HEK293 (cell line): Measurements from ENCODE around the gene MCU.

Source experiments
- CTCF ChIA-PET: fragments of 350-600 bp; formaldehyde crosslinking; extraction: SDS; loops from one replicate; lab custom pipeline; 2021; ENCODE audit warnings: antibody characterized with exemption; lab: Yijun Ruan, JAX
- POLR2A ChIA-PET: fragments of 300-600 bp; formaldehyde crosslinking; extraction: SDS; loops from one replicate; lab custom pipeline; 2020; ENCODE audit warnings: antibody characterized with exemption, inconsistent platforms; lab: Yijun Ruan, JAX
- H3K27ac ChIP-seq: fragments of 200-500 bp; sonication (Bioruptor generic); 2 replicates; pipeline ENCODE4 v1.5.1; 2014; ENCODE audit warnings: low read depth, low read length, control low read depth, inconsistent platforms; ENCODE audit errors: extremely low read depth
- H3K36me3 ChIP-seq, 2 experiments: fragments of 200-500 bp in 1 of 2; sonication (Bioruptor generic) in 1 of 2; 1 replicate in 1 of 2; 2 replicates in 1 of 2; pipeline ENCODE4 v1.5.1; 2014 to 2017; ENCODE audit warnings: inconsistent platforms in 2 of 2, low read length in 2 of 2; ENCODE audit not compliant: control insufficient read depth in 2 of 2, insufficient read depth in 1 of 2
- H3K4me1 ChIP-seq: fragments of 200-500 bp; sonication (Bioruptor generic); 2 replicates; pipeline ENCODE4 v1.5.1; 2014; ENCODE audit warnings: mild to moderate bottlenecking, low read length, inconsistent platforms; ENCODE audit not compliant: control insufficient read depth, insufficient read depth
- H3K4me3 ChIP-seq: 2 replicates; pipeline ENCODE4 v1.5.1; 2011; ENCODE audit warnings: low read depth, mild to moderate bottlenecking, control low read depth, low read length, moderate library complexity
- H3K9me3 ChIP-seq: fragments of 200-500 bp; sonication (Bioruptor generic); 2 replicates; pipeline ENCODE4 v1.5.1; 2014; ENCODE audit warnings: low read depth, low read length, inconsistent platforms; ENCODE audit not compliant: control insufficient read depth, insufficient read depth
- GLI2 ChIP-seq: fragments of 450-650 bp; formaldehyde crosslinking; IDR thresholded peaks from 2 replicates; pipeline ENCODE4; 2017; ENCODE audit warnings: missing biosample characterization, missing genetic modification characterization, low read depth, borderline replicate concordance
- IKZF3 ChIP-seq: fragments of 450-650 bp; IDR thresholded peaks from 2 replicates; pipeline ENCODE4 v1.5.0; 2018; ENCODE audit warnings: missing biosample characterization, mild to moderate bottlenecking, missing genetic modification characterization, moderate library complexity
- SALL2 ChIP-seq: fragments of 450-650 bp; formaldehyde crosslinking; IDR thresholded peaks from 2 replicates; pipeline ENCODE4 v1.5.0; 2017; ENCODE audit warnings: missing biosample characterization, mild to moderate bottlenecking, missing genetic modification characterization, borderline replicate concordance
- TRIM28 ChIP-seq: IDR thresholded peaks from 2 replicates; pipeline ENCODE4 v1.6.1; 2011; ENCODE audit warnings: low read length, control low read depth, borderline replicate concordance
- ZBTB21 ChIP-seq: fragments of 450-650 bp; formaldehyde crosslinking; IDR thresholded peaks from 2 replicates; pipeline ENCODE4 v1.5.1; 2017; ENCODE audit warnings: missing biosample characterization, missing genetic modification characterization
- ZNF112 ChIP-seq: fragments of 450-650 bp; formaldehyde crosslinking; IDR thresholded peaks from 2 replicates; pipeline ENCODE4 v1.5.0; 2017; ENCODE audit warnings: missing biosample characterization, missing genetic modification characterization
- ZNF138 ChIP-seq: fragments of 450-650 bp; formaldehyde crosslinking; IDR thresholded peaks from 2 replicates; pipeline ENCODE4 v1.5.1; 2016; ENCODE audit warnings: missing biosample characterization, missing genetic modification characterization, borderline replicate concordance
- ZNF169 ChIP-seq: fragments of 450-650 bp; formaldehyde crosslinking; IDR thresholded peaks from 2 replicates; pipeline ENCODE4 v1.5.1; 2016; ENCODE audit warnings: missing biosample characterization, missing genetic modification characterization
- ZNF184 ChIP-seq: fragments of 450-650 bp; IDR thresholded peaks from 2 replicates; pipeline ENCODE4 v1.5.1; 2018; ENCODE audit warnings: missing biosample characterization, mild to moderate bottlenecking, missing genetic modification characterization
- ZNF19 ChIP-seq: fragments of 450-650 bp; formaldehyde crosslinking; IDR thresholded peaks from 2 replicates; pipeline ENCODE4; 2016; ENCODE audit warnings: missing biosample characterization, missing genetic modification characterization, low read depth
- ZNF2 ChIP-seq: fragments of 450-650 bp; formaldehyde crosslinking; IDR thresholded peaks from 2 replicates; pipeline ENCODE4 v1.5.1; 2016; ENCODE audit warnings: missing biosample characterization, missing genetic modification characterization
- ZNF214 ChIP-seq: fragments of 450-650 bp; formaldehyde crosslinking; IDR thresholded peaks from 2 replicates; pipeline ENCODE4 v1.5.1; 2017; ENCODE audit warnings: missing biosample characterization, mild to moderate bottlenecking, missing genetic modification characterization, borderline replicate concordance
- ZNF239 ChIP-seq: fragments of 450-650 bp; formaldehyde crosslinking; IDR thresholded peaks from 2 replicates; pipeline ENCODE4 v1.5.1; 2016; ENCODE audit warnings: missing biosample characterization, missing genetic modification characterization
- ZNF560 ChIP-seq: fragments of 450-650 bp; formaldehyde crosslinking; IDR thresholded peaks from 2 replicates; pipeline ENCODE4 v1.5.1; 2017; ENCODE audit warnings: missing biosample characterization, missing genetic modification characterization, borderline replicate concordance
- ZNF596 ChIP-seq: fragments of 450-650 bp; IDR thresholded peaks from 2 replicates; pipeline ENCODE4 v1.5.0; 2018; ENCODE audit warnings: missing biosample characterization, mild to moderate bottlenecking, missing genetic modification characterization, moderate library complexity
- ZNF600 ChIP-seq: fragments of 450-650 bp; formaldehyde crosslinking; IDR thresholded peaks from 2 replicates; pipeline ENCODE4 v1.5.1; 2016; ENCODE audit warnings: missing biosample characterization, missing genetic modification characterization
- ZNF626 ChIP-seq: fragments of 450-650 bp; sonication (Bioruptor Pico); formaldehyde crosslinking; IDR thresholded peaks from 2 replicates; pipeline ENCODE4 v1.5.1; 2018; ENCODE audit warnings: missing biosample characterization, missing genetic modification characterization, inconsistent platforms
- ZNF701 ChIP-seq: fragments of 450-650 bp; formaldehyde crosslinking; IDR thresholded peaks from 2 replicates; pipeline ENCODE4 v1.5.1; 2016; ENCODE audit warnings: missing biosample characterization, missing genetic modification characterization
- ZNF747 ChIP-seq: fragments of 450-650 bp; formaldehyde crosslinking; IDR thresholded peaks from 2 replicates; pipeline ENCODE4 v1.5.1; 2016; ENCODE audit warnings: missing biosample characterization, missing genetic modification characterization
- TF ChIP-seq, protein P1 (sequence below): fragments of 450-650 bp; formaldehyde crosslinking; IDR thresholded peaks from 2 replicates; pipeline ENCODE4 v1.5.1; 2016; ENCODE audit warnings: missing biosample characterization, missing genetic modification characterization
- TF ChIP-seq, protein P2 (sequence below): fragments of 450-650 bp; formaldehyde crosslinking; IDR thresholded peaks from 2 replicates; pipeline ENCODE4 v1.5.1; 2016; ENCODE audit warnings: missing biosample characterization, missing genetic modification characterization
- TF ChIP-seq, protein P3 (sequence below): sonication (generic); formaldehyde crosslinking; IDR thresholded peaks from 2 replicates; pipeline ENCODE4 v1.8.1; 2022; ENCODE audit warnings: mild to moderate bottlenecking, moderate library complexity, missing genetic modification reagents
- TF ChIP-seq, protein P4 (sequence below): fragments of 450-650 bp; formaldehyde crosslinking; IDR thresholded peaks from 2 replicates; pipeline ENCODE4 v1.5.1; 2016; ENCODE audit warnings: missing biosample characterization, missing genetic modification characterization
- TF ChIP-seq, protein P5 (sequence below): fragments of 450-650 bp; formaldehyde crosslinking; IDR thresholded peaks from 2 replicates; pipeline ENCODE4 v1.5.1; 2016; ENCODE audit warnings: missing biosample characterization, missing genetic modification characterization
- TF ChIP-seq, protein P6 (sequence below): fragments of 450-650 bp; formaldehyde crosslinking; IDR thresholded peaks from 2 replicates; pipeline ENCODE4 v1.5.1; 2017; ENCODE audit warnings: missing biosample characterization, missing genetic modification characterization
- TF ChIP-seq, protein P7 (sequence below): fragments of 450-650 bp; formaldehyde crosslinking; IDR thresholded peaks from 2 replicates; pipeline ENCODE4 v1.5.1; 2016; ENCODE audit warnings: missing biosample characterization, missing genetic modification characterization

Gene MCU

DNA sequence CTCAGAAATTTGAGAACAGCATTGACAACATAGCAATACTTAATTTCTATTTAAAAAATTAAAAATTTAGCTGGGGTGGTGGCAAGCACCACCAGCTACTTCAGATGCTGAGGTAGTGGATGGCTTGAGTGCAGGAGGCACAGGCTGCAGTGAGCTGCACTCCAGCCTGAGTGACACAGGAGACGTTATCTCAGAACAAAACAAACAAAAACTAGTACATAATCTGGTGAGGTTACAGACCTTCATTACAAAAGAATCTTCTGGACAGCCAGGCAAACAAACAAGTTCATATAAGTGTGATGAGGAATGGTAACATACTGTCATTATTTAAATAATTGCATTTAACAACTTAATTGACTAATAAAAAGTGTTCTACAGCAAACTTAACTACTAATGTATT is 124.6 kb downstream of the MCU start (continued):
- TF ChIP-seq TRIM28 (no peak), ZNF184 (no peak), ZNF701 (no peak), ZNF600 (tag by site-specific recombination) (0 out of 2 replicates have a peak, but pooled peaks have one; percentile 24), ZNF747 (tag by site-specific recombination) (no peak), ZNF626 (no peak)
- TF ChIP-seq, protein P1, sequence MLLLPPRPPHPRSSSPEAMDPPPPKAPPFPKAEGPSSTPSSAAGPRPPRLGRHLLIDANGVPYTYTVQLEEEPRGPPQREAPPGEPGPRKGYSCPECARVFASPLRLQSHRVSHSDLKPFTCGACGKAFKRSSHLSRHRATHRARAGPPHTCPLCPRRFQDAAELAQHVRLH: no peak
- TF ChIP-seq, all 188 proteins: peak for 4

DNA sequence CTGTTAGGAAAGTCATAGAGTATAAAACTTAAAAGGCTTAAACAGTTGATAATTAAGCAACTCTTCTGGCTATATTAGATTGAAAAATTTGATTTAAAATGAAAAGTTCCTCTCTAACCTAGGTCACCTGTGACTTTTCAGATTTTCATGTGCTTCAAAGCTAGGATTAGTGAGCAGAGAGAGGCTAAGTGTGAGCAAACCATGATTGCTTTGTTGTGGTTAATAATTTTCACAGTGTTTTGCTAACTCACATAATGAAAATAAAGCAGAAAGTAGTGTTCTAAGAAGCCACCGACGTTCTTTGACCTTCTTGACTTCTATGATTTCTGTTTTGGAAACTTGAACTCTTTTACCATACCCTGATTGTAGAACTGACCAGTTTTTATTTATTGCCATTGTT is 126.1 kb downstream of the MCU start:
- Histone ChIP-seq H3K9me3 (no peaks in the 10 kb centered on the region), H3K27ac (no peak overlapping the region), H3K4me3 (no peak overlapping the region), H3K4me1 (peaks cover 18% of the 10 kb centered on the region), H3K36me3 (no peaks in the 10 kb centered on the region)
- TF ChIP-seq, protein P2, sequence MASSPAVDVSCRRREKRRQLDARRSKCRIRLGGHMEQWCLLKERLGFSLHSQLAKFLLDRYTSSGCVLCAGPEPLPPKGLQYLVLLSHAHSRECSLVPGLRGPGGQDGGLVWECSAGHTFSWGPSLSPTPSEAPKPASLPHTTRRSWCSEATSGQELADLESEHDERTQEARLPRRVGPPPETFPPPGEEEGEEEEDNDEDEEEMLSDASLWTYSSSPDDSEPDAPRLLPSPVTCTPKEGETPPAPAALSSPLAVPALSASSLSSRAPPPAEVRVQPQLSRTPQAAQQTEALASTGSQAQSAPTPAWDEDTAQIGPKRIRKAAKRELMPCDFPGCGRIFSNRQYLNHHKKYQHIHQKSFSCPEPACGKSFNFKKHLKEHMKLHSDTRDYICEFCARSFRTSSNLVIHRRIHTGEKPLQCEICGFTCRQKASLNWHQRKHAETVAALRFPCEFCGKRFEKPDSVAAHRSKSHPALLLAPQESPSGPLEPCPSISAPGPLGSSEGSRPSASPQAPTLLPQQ: no peak
- TF ChIP-seq ZNF112 (tag by site-specific recombination): no peak
- TF ChIP-seq ZNF596 (tag by site-specific recombination): no peak
- TF ChIP-seq, protein P3, sequence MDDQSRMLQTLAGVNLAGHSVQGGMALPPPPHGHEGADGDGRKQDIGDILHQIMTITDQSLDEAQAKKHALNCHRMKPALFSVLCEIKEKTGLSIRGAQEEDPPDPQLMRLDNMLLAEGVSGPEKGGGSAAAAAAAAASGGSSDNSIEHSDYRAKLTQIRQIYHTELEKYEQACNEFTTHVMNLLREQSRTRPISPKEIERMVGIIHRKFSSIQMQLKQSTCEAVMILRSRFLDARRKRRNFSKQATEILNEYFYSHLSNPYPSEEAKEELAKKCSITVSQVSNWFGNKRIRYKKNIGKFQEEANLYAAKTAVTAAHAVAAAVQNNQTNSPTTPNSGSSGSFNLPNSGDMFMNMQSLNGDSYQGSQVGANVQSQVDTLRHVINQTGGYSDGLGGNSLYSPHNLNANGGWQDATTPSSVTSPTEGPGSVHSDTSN (CRISPR knock-in tag): no peak
- TF ChIP-seq SALL2: no peak
- TF ChIP-seq ZNF19 (tag by site-specific recombination): no peak
- TF ChIP-seq, protein P4, sequence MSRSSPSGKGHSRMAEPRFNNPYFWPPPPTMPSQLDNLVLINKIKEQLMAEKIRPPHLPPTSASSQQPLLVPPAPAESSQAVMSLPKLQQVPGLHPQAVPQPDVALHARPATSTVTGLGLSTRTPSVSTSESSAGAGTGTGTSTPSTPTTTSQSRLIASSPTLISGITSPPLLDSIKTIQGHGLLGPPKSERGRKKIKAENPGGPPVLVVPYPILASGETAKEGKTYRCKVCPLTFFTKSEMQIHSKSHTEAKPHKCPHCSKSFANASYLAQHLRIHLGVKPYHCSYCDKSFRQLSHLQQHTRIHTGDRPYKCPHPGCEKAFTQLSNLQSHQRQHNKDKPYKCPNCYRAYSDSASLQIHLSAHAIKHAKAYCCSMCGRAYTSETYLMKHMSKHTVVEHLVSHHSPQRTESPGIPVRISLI: no peak
- TF ChIP-seq ZNF138 (tag by site-specific recombination): no peak
- TF ChIP-seq ZBTB21 (tag by site-specific recombination): no peak
- TF ChIP-seq GLI2 (tag by site-specific recombination): no peak
- TF ChIP-seq, protein P5, sequence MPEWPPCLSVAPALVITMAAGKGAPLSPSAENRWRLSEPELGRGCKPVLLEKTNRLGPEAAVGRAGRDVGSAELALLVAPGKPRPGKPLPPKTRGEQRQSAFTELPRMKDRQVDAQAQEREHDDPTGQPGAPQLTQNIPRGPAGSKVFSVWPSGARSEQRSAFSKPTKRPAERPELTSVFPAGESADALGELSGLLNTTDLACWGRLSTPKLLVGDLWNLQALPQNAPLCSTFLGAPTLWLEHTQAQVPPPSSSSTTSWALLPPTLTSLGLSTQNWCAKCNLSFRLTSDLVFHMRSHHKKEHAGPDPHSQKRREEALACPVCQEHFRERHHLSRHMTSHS (tag by site-specific recombination): no peak
- no peak for TF ChIP-seq ZNF214 (tag by site-specific recombination)
- no peak for TF ChIP-seq ZNF560 (tag by site-specific recombination)
- no peak for TF ChIP-seq ZNF239 (tag by site-specific recombination)
- ChIA-PET POLR2A (no interaction called here), CTCF (no interaction called here)

DNA sequence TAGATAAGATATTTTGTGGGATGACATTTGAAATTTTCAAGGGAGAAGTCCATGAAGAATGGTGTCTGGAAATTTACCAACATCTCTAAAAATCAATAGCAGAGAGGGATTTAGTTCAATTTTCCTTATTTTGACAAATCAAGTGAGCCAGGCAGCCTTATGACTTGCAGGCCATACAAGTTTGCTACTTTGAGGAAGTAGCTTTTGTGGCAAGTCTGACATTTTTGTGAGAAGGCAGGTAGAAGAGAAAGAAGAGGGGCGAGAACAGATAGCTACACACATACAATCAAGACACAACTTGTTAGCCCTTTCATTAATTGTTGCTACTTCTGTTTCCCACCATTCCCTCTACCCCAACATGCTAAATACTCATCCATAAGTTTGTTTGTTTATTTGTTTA is 127.1 kb downstream of the MCU start:
- no peak overlapping the region for H3K27ac ChIP-seq
- no peaks in the 10 kb centered on the region for H3K9me3 ChIP-seq
- H3K4me3 ChIP-seq: no peak overlapping the region
- CTCF ChIA-PET: interaction anchor here (1.0 kb wide), 1 partner anchor 15 kb away, joined by 3 read pairs; no protein-coding TSS in a partner anchor
- no peaks in the 10 kb centered on the region for H3K36me3 ChIP-seq
- H3K4me1 ChIP-seq: peaks cover 16% of the 10 kb centered on the region
- POLR2A ChIA-PET: no interaction called here
- TF ChIP-seq ZNF2 (no peak), ZNF169 (no peak), IKZF3 (tag by site-specific recombination) (no peak)
- TF ChIP-seq, protein P6, sequence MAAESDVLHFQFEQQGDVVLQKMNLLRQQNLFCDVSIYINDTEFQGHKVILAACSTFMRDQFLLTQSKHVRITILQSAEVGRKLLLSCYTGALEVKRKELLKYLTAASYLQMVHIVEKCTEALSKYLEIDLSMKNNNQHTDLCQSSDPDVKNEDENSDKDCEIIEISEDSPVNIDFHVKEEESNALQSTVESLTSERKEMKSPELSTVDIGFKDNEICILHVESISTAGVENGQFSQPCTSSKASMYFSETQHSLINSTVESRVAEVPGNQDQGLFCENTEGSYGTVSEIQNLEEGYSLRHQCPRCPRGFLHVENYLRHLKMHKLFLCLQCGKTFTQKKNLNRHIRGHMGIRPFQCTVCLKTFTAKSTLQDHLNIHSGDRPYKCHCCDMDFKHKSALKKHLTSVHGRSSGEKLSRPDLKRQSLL (tag by site-specific recombination): no peak
- TF ChIP-seq, protein P7, sequence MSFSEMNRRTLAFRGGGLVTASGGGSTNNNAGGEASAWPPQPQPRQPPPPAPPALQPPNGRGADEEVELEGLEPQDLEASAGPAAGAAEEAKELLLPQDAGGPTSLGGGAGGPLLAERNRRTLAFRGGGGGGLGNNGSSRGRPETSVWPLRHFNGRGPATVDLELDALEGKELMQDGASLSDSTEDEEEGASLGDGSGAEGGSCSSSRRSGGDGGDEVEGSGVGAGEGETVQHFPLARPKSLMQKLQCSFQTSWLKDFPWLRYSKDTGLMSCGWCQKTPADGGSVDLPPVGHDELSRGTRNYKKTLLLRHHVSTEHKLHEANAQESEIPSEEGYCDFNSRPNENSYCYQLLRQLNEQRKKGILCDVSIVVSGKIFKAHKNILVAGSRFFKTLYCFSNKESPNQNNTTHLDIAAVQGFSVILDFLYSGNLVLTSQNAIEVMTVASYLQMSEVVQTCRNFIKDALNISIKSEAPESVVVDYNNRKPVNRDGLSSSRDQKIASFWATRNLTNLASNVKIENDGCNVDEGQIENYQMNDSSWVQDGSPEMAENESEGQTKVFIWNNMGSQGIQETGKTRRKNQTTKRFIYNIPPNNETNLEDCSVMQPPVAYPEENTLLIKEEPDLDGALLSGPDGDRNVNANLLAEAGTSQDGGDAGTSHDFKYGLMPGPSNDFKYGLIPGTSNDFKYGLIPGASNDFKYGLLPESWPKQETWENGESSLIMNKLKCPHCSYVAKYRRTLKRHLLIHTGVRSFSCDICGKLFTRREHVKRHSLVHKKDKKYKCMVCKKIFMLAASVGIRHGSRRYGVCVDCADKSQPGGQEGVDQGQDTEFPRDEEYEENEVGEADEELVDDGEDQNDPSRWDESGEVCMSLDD (tag by site-specific recombination): no peak
